ENCODE data around the gene DNAJC18. TPM values are rescaled to one million over a fixed set of nuclear protein-coding genes. Genes with fewer than 3 reads are reported as not detected.

DNAJC18 gene
- total and polyA plus RNA-seq, 8 donors, result under 0.01 to 12.1 (median 2.3) TPM; not detected in 1

- intact Hi-C loops (cut with DNase I; ENCODE audit: low total_unique reads), result no loop called here
- no peak for DNase-seq
- Histone ChIP-seq H3K4me1 (peaks cover 9 to 19% (median 12%) of the 10 kb centered on the region in 4 donors), H3K4me3 (no peak overlapping the region), H3K27me3 (no peaks in the 10 kb centered on the region), H3K27ac (no peak overlapping the region), H3K9me3 (no peaks in the 10 kb centered on the region), H3K36me3 (no peaks in the 10 kb centered on the region)
- 78 to 89% (median 82%) methylated on average over 11 of the region's 11 CpGs for WGBS, 5 donors
- TF ChIP-seq EP300 (IDR thresholded peaks at IDR 0.05), result no peak
- TF ChIP-seq POLR2A (IDR thresholded peaks at IDR 0.05), result no peak
- TF ChIP-seq POLR2AphosphoS5 (IDR thresholded peaks at IDR 0.05), result no peak
- no peak for TF ChIP-seq CTCF (IDR thresholded peaks at IDR 0.05)
These were observed 15.4 kb upstream of the DNAJC18 start for GRCh38 chr5:139454568-139455290.

GRCh38 chr5:139453683-139454567, 14.6 kb upstream of the DNAJC18 start:
- 75 to 83% (median 78%) methylated on average over 3 of the region's 3 CpGs for WGBS, 5 donors
- Histone ChIP-seq H3K4me3 (no peak overlapping the region), H3K27ac (no peak overlapping the region), H3K9me3 (no peaks in the 10 kb centered on the region), H3K36me3 (no peaks in the 10 kb centered on the region), H3K4me1 (peaks cover under 1 to 11% (median 4%) of the 10 kb centered on the region in 4 donors), H3K27me3 (no peaks in the 10 kb centered on the region)
- intact Hi-C loops (cut with DNase I; ENCODE audit: low total_unique reads), result no loop called here
- TF ChIP-seq CTCF (IDR thresholded peaks at IDR 0.05), result no peak
- no peak for TF ChIP-seq POLR2A (IDR thresholded peaks at IDR 0.05)
- TF ChIP-seq POLR2AphosphoS5 (IDR thresholded peaks at IDR 0.05), result no peak
- DNase-seq, result no peak

- no peak for DNase-seq
- Histone ChIP-seq H3K4me1 (no peaks in the 10 kb centered on the region), H3K9me3 (no peaks in the 10 kb centered on the region), H3K27ac (no peak overlapping the region), H3K4me3 (no peak overlapping the region), H3K27me3 (no peaks in the 10 kb centered on the region), H3K36me3 (no peaks in the 10 kb centered on the region)
- TF ChIP-seq POLR2AphosphoS5 (IDR thresholded peaks at IDR 0.05) (no peak), CTCF (IDR thresholded peaks at IDR 0.05) (no peak), EP300 (IDR thresholded peaks at IDR 0.05) (no peak), POLR2A (IDR thresholded peaks at IDR 0.05) (no peak)
- 73 to 83% (median 79%) methylated on average over 3 of the region's 3 CpGs for WGBS, 5 donors
- intact Hi-C loops (cut with DNase I; ENCODE audit: low total_unique reads), result no loop called here
These were observed 12.7 kb upstream of the DNAJC18 start for GRCh38 chr5:139451878-139452660.

- Histone ChIP-seq H3K27me3 (no peaks in the 10 kb centered on the region), H3K27ac (no peak overlapping the region), H3K9me3 (no peaks in the 10 kb centered on the region), H3K4me1 (no peaks in the 10 kb centered on the region), H3K36me3 (no peaks in the 10 kb centered on the region), H3K4me3 (no peak overlapping the region)
- WGBS, 5 donors, result 92 to 96% (median 95%) methylated on average over 2 of the region's 2 CpGs
- intact Hi-C loops (cut with DNase I; ENCODE audit: low total_unique reads), result no loop called here
- DNase-seq, result no peak
- TF ChIP-seq EP300 (IDR thresholded peaks at IDR 0.05) (no peak), POLR2AphosphoS5 (IDR thresholded peaks at IDR 0.05) (no peak), POLR2A (IDR thresholded peaks at IDR 0.05) (no peak), CTCF (IDR thresholded peaks at IDR 0.05) (no peak)
These were observed 11.9 kb upstream of the DNAJC18 start for GRCh38 chr5:139451176-139451575.
